Measurements from ENCODE around the gene SUCNR1.
"Not testable (repeated sequence)": the region's sequence is repeated elsewhere in the genome, so short reads cannot be mapped to it uniquely, and the experiment has no call there.

Gene SUCNR1

DNA sequence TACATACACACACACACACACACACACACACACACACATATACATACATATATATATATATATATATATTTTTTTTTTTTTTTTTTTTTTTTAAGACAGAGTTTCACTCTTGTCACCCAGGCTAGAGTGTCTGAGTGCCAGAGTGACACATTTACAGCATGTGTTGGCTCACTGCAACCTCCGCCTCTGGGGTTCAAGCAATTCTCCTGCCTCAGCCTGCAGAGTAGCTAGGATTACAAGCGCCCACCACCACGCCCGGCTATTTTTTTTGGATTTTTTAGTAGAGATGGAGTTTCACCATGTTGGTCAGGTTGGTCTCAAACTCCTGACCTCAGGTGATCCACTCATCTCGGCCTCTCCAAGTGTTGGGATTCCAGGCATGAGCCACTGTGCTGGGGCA is 636 bp downstream of the SUCNR1 start:
- DNase-seq = not testable (repeated sequence)

DNA sequence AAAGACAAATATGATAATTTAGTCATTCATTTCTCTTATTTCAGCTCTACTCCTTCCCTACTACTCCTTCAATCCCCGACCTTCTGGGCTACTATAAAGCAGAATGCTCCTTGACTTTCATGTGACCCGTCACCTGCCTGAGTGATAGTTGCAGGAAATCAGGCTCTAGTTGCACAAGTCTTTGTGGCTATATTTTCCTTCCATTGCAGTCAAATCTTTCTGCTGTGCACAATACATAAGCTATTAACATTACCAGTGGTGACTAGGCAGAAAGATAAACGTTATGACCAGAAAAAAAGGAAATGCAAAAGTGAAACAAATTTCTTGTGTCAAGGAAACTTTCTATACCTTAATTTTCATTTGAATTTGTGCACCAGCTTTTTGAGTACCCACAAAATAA is 2.3 kb downstream of the SUCNR1 start:
- DNase-seq = no peak

DNA sequence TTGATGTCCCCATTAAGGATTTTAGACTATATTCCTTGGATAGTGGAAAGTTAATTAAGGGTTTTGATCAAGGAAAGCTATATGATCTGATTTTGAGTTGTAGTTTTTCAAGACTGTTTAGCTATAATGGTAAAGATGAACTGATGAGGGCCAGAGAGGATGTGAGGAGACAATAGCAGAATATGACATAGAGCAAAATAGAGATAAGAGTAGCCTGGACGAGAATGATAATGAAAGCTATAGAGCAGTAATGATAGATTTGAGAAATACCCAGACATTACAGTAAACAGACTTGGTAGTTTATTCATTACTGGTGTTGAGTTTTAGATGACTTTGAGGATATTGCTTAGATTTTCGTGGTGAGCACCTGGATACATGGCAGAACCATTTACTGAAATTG is 3.8 kb downstream of the SUCNR1 start:
- no peak for DNase-seq

DNA sequence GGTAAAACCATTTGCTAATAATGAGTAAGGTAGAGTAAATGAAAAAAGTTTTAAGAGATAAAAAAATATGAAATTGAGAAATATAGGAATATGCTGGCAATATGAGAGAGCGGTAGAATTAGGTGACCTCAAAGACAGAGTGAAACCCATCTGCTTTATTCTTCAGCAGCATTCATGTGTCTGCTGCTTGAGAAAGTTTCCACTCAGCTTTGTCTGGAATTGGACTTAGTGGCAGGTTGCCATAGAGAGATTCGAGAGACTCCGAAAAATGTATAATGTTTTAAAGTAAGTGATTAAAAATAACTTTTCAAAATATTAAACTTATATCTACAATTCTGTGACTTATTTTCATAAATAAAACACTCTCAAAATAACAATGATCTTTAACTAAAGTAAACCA is 5.0 kb downstream of the SUCNR1 start:
- DNase-seq = no peak

DNA sequence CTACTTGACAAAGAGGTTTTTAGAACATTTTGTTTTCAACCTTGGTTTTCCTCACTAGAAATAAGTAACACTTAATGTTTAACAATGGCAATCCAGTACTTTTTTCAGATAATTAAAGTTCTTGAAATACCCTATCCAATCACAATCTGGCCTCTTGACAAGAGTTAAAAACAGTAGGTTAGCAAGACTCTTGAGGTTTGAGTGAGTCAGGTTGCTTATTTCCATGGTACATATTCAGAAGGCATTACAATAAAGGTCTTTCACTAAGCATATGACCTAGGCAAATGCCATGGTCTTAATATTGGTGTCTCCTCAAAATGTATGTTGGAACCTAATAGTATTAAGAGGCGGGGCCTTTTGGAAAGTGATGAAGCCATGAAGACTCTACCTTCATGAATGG is 5.6 kb downstream of the SUCNR1 start:
- DNase-seq = no peak

DNA sequence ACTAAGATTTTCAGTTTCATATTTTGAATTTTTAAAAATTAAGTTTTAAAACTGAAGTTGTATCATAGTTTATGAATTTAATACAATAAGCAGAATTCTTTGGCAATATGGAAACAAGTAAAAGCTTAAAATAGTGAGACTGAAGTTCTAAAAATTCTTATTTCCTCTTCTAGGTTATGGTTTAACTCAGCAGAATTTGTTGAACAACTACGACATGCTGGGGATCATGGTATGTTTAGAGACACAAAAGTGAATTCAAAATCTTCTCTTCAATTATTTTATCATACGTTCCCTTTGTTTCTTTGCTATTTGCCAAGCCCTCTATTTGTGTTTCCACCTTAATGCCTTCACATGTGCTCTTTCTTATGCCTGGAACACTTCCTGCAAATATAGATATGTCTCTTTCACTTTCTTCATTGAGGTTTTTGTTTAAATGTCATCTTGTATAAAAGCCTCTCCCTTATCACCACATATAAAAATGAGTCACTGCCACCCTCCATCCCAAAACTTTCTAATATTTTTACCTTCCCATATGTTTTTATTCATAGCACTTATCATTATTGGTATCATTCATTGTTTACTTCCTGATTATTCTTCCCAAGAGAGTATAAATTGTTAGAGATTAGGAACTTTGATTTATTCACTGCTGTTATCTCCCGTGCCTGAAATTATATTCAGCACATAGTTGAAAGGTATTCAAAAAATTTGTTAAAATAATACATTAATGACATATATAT is 6.4 kb downstream of the SUCNR1 start:
- DNase-seq = no peak

DNA sequence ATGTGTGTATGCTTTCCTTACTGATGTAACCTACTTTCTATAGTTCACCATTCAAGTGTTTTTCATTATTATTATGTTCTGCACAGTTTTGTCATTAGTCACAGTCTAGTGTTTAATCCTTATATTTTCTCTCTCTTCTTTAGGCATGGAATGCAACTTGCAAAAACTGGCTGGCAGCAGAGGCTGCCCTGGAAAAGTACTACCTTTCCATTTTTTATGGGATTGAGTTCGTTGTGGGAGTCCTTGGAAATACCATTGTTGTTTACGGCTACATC is 6.9 kb downstream of the SUCNR1 start:
- DNase-seq = no peak

DNA sequence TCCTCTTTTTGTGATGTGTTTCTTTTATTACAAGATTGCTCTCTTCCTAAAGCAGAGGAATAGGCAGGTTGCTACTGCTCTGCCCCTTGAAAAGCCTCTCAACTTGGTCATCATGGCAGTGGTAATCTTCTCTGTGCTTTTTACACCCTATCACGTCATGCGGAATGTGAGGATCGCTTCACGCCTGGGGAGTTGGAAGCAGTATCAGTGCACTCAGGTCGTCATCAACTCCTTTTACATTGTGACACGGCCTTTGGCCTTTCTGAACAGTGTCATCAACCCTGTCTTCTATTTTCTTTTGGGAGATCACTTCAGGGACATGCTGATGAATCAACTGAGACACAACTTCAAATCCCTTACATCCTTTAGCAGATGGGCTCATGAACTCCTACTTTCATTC is 7.7 kb downstream of the SUCNR1 start:
- no peak for DNase-seq

DNA sequence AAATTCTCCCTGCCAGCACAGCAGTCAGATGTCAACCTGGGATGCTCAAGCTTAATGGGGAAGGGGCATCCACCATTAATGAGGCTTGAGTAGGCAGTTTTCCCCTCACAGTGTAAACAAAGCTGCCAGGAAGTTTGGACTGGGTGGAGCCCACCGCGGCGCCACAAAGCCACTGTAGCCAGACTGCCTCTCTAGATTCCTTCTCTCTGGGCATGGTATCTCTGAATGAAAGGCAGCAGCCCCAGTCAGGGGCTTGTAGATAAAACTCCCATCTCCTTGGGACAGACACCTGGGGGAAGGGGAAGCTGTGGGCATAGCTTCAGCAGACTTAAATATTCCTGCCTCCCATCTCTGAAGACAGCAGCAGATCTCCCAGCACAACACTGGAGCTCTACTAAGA is 12.0 kb downstream of the SUCNR1 start:
- not testable (repeated sequence) for DNase-seq

DNA sequence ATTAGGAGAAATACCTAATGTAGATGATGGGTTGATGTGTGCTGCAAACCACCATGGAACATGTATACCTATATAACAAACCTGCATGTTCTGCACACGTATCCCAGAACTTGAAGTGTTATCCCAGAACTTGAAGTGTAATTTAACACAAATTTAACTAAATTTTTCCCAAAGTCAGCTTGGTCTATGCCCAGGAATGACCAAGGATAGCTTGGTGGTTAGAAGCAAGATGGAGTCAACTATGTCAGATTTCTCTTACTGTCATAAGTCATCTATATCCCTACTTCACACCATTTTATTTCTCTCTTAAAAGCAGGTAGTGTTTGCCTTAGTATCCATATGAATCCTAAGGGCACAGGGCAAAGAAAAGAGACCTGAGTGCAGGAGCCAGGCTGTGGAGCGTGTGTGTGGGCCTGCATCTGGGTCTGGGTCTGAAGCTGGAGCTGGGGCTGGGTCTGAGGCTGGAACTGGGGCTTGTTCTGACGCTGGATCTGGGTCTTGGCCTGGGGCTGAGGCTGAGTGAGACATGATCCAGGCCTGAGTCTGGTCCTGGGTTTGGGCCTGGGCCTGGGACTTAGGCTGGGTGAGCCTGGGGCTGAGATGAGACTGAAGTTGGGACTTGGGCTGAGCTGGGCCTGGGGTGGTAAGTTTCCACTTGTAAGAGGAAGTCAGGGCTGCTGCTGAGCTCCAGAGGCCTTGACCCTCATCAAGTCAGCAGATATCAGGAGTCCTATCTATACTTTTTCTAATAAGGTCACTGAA is 14.2 kb downstream of the SUCNR1 start:
- DNase-seq = not testable (repeated sequence)

DNA sequence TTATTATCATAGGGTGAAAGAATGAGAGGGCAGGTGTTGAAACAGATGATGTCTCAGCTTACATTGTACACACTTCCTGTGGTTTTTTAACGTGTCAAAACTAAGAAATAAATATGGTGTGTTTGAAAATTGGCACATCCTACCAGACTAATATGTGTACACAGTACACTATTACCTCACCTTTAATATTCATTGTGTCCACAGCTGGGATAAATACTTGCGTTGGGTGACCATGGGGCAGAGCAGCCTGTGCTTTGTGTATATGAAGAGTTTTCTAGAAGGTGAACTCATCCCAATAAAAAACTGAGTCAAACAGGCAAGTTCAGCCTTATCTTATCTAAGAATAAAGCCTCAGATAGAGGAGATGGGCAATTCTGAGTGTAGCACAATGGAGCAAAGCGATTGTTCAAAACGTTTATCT is 17.3 kb downstream of the SUCNR1 start:
- DNase-seq = no peak

DNA sequence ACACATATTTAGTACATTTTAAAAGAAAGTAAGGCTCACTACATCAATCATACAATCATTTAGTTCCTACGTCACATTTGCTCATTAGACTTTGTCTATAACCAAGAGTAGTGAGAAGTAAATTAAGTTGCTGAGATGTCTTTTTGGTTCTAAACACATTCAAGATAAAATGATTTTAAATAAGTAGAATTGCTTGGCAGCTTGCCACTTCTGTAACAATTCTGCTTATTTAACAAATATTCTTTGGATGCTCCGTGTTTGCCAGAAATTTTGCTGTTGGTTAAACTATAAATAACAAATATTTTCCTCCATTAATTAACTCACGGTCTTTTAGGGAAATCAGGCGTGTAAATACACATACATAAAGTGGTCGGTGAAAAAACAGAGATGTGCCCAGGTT is 18.3 kb downstream of the SUCNR1 start:
- DNase-seq = no peak

DNA sequence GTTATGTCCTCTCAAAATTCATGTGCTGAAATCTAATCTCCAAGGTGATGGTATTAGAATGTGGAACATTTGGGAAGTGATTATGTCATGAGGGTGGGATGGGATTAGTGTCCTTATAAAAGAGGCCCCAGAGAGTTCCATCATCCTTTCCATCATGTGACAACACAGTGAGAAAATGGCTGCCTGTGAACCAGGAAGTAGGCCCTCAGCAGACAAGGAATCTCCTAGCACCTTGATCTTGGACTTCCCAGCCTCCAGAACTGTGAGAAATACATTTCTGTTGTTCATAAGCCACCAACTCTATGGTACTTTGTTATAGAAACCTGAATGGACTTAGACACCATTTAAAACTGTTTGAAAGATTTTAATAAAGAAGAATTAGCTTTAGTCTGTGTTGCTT is 20.8 kb downstream of the SUCNR1 start:
- no peak for DNase-seq

DNA sequence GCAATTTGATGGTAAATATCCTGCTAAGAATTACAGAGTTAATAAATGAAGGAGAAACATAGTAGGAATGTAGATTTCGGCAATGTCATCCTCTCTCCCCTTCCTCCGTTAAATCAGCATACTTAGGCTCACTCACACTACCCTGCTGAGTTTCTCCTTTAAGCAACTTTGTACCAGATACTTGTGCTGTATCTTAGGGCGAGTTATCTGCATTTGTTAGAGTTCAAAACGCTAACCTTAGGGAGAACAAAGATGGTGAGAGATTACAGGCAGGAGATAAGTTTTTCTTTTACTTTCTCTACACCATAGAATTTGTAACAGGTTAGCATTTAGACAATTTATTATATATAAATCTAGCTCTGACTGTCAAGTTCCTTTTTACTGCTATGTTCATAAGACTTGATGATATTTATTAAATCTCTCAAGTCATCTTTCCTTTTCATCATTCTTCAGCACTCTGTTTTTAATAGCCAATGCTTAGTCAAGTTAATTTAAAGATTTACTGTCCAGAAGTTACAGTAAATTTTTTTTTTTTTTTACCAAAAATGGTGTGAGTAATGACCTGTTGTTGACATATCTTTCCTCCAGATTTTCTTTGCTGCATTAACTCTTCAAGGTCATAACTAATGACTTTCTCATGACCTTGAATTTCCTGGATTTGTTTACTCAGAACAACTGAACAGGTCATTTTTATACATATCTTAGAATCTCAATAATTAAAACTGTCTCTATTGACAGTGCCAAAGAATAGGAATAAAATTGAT is 22.2 kb downstream of the SUCNR1 start:
- no peak for DNase-seq

DNA sequence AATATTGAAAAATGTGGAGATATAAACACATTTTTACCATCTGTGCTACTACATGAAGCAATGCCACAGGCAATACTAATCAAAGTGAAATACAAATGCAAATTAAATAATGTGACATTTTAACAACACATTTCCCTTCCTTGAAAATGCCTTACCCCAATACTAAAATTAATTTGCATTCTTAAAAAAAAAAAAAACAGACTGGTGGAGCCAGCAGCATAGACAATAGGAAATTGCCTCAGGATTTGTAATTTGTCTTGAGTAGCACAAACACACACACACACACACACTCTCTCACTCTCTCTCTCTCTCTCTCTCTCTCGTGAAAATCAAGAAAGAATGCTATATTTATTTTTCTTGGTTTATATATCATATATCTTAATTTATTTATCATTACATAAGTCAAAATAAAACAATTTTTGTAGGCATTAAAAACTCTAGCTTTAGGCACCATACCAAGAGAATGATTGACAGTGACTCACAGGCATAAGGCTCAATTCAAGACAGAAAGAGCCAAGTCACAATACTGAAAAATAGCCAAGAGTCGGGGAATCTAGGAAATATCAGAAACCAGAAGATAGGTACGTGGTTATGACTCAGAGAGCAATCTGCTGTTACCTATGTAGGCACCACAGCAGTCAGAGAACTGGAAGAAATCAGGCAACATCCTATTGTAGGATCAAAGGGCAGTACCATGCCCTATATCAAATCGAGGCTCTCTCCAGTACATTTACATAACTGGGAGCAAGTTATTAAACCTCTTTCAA is 23.0 kb downstream of the SUCNR1 start:
- no peak for DNase-seq

DNA sequence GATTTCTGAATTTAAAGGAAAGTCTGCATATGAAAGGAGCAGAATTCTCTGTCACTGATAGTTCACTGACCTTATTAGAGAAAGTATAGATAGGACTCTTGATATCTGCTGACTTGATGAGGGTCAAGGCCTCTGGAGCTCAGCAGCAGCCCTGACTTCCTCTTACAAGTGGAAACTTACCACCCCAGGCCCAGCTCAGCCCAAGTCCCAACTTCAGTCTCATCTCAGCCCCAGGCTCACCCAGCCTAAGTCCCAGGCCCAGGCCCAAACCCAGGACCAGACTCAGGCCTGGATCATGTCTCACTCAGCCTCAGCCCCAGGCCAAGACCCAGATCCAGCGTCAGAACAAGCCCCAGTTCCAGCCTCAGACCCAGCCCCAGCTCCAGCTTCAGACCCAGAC is 24.7 kb downstream of the SUCNR1 start:
- not testable (repeated sequence) for DNase-seq

DNA sequence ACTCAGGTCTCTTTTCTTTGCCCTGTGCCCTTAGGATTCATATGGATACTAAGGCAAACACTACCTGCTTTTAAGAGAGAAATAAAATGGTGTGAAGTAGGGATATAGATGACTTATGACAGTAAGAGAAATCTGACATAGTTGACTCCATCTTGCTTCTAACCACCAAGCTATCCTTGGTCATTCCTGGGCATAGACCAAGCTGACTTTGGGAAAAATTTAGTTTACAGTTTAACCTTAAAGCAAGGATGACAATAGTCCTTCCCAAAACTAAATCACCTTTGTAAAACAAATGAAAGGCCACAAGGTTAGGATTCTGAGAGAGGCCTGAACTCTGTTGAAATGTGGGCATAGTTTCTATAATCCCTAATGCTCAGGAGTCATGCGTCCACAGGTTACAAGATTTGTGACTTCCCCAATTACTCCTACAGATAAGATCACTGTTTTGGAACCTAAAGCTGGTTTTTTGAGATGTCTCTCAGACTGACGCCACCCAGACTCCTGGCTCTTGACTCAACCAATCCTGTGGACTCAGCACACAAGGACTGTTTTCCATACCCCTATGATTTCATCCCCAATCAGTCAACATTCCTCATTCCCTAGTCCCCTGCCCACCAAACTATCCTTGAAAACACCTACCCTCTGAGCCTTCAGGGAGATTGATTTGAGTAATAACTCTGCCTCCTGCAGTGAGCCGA is 25.3 kb downstream of the SUCNR1 start:
- DNase-seq = not testable (repeated sequence)

DNA sequence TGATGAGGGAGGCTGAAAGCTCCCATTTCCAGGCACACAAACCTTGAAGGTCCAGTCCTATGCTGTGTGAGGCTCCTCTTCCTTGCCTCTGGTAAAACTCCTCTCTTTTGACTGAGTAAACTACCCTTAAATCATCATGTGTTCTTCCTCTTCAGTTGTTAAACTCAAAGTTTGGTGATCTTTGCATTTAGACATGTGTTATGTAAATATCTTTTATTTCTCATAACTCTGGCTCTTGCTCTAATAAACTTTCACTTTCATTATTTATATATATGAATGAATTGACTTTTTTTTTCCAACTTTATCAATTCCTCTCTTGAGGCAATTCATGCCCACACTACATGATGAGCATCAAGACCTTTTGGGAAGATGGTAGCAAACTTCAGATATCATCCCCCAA is 26.6 kb downstream of the SUCNR1 start:
- DNase-seq = no peak

DNA sequence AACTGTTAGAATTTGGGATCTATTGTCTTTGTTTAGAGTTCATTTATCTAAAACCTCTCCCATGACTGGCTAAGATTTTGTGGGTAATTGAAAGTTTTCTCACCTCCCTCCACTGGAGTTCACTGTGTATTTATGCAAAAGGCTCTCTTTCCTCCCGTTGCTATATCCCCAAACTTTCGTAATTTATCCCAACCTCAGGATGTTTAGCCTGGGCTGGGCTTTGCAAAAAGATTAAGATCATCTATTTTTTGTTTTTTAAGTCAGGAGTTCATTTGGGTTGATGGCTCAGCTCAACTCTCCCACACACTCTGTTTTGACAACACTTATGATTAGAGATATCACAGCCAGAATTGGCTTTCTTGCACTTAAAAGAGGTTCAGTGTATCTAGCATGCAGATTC is 27.0 kb downstream of the SUCNR1 start:
- DNase-seq = no peak

DNA sequence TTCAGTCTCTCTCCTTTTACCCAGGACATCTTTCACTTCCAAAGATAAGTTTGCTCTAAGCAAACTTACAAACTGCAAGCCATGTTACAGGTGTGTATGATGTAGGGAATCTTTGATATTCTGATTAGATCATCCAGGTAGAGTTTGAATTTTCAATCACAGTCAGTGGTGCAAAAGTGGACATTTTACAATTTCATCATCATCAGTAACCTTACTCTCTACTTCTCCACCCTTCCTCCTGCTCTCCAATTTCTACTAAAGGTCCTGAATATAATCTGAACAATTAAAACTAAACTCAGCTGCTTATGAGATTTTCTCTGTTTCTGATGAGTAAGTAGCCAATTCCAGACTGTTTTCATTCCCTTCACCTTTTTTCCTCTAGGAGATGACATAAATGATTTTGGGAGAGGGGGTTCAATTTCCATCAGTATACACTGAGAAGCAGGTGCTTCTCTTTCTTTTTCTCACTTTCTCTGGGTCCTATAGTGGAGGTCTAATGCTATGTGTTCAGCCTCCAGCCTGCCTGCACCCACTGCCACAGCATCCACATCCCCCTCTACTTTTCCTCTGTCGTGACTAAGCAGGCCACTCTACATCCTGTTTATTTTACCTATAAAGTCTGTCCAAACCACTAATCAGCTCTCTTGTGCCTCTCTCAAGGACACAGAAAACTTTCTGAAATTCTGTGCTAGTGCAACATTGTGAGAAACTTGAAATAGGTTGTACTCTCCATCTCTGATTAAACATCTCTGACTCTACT is 27.6 kb downstream of the SUCNR1 start:
- DNase-seq = no peak

DNA sequence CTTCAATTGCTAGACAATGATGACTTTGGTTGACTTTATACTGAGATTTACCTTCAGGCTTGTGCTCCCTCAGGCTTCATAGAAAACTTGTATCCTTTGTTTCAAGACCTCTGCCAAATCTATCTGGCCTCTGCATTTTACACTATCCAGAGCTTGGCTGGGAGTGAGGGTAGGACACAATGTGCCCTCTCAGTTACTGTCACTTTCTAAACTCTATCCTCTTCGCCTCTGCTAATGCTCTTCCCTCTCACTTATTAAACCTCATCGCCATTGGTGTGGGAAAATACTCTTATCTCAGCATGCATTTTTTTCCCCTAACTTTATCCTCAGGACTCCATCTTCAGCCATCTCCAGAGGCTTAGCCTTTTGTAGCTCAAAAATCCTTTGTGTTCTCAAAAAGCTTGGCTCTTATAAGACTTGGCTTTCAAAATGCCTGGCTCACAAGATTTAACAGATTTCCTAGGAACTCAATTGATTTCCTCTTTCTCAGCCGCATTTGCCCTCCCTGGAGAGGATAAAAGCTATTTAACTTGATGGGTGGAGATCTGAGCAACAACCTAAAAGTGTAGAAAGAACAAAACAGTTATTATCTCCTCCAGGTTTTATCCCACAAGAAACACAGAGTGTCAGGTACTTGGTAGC is 28.3 kb downstream of the SUCNR1 start:
- DNase-seq = no peak
